Adrenal gland (tissue), 12 donors: Measurements from ENCODE around the gene RFX6. TPM values are rescaled to one million over a fixed set of nuclear protein-coding genes. Genes with fewer than 3 reads are reported as not detected.

ENCODE experiments used
- DNase-seq, 7 donors: peaks; one replicate each; pipeline ENCODE4 v3.0.0-alpha.2; 2019 to 2020
- H3K27ac ChIP-seq, 5 donors: fragments of 200-600 bp; sonication (generic) in 4 of 5; 1 replicate in 3 of 5; 2 replicates in 2 of 5; pipeline versions ENCODE4 v1.5.1 to v1.8.0; 2016 to 2020; ENCODE audit warnings: mild to moderate bottlenecking in 1 of 5
- H3K27me3 ChIP-seq: fragments of 200-600 bp; 2 replicates; pipeline ENCODE4 v1.8.0; 2021
- H3K36me3 ChIP-seq, 2 donors: fragments of 200-600 bp; replicated peaks in 1 of 2; 1 replicate in 1 of 2; 2 replicates in 1 of 2; pipeline versions ENCODE4 v1.5.1 to v1.8.0; 2018 to 2022
- H3K4me1 ChIP-seq, 2 donors: fragments of 200-600 bp; replicated peaks in 1 of 2; 1 replicate in 1 of 2; 2 replicates in 1 of 2; pipeline versions ENCODE4 v1.5.1 to v1.8.0; 2018 to 2021
- H3K4me3 ChIP-seq, 4 donors: fragments of 200-600 bp; sonication (generic) in 3 of 4; one replicate each; pipeline ENCODE4 v1.5.1; 2016 to 2018
- H3K9me3 ChIP-seq, 3 donors: fragments of 200-600 bp; sonication (generic) in 1 of 3; replicated peaks in 1 of 3; 1 replicate in 2 of 3; 2 replicates in 1 of 3; pipeline versions ENCODE4 v1.5.1 to v1.8.0; 2016 to 2021
- POLR2A ChIP-seq, 2 donors: fragments of 450-650 bp; IDR thresholded peaks; one replicate each; pipeline ENCODE4 v1.6.1; 2017; ENCODE audit warnings: antibody characterized with exemption in 2 of 2, mild to moderate bottlenecking in 2 of 2, moderate library complexity in 1 of 2
- WGBS, 4 donors: extraction: QIAGEN DNeasy Blood & Tissue Kit in 2 of 4; methylation state at CpG; one replicate each; pipeline versions ENCODE4 v1.1.5 to v1.1.7; 2013 to 2017; 5-methylcytosine and 5-hydroxymethylcytosine counted together
- intact Hi-C, 2 donors: fragments of 100-400 bp; cut with DNase I; formaldehyde crosslinking; loops; one replicate each; pipeline versions ENCODE4 v1.14.1 to v1.15.0; 2022 to 2023
- polyA plus RNA-seq, 3 donors: library from polyadenylated mRNA; stranded (reverse); fragments of 200-250 nt in 2 of 3; fragments of 350-450 nt in 1 of 3; fragmentation: Illumina TruSeq in 1 of 3; extraction: RNeasy Lipid Tissue Mini Kit (QIAGEN cat#74804) in 1 of 3; gene quantifications; one replicate each; pipeline ENCODE4 v1.2.3, GENCODE V29; 2013 to 2014
- total RNA-seq, 9 donors: library from RNA; depleted of rRNA in 4 of 9; stranded (reverse); fragments of >200 nt in 4 of 9; fragments of 120-200 nt in 1 of 9; fragmentation: NEBNext Ultra II Directional in 1 of 9; extraction: Animal tissue kit (Norgen Biotek cat#: 25700) in 1 of 9; gene quantifications; one replicate each; pipeline versions ENCODE4 v1.1.0 to v1.2.4, GENCODE V29; 2013 to 2023
- TF ChIP-seq, protein P1 (sequence below), 6 experiments: fragments of 450-650 bp in 4 of 6; fragments of 200-600 bp in 2 of 6; sonication (generic) in 1 of 6; IDR thresholded peaks; 1 replicate in 5 of 6; 2 replicates in 1 of 6; pipeline versions ENCODE4 v1.5.1 to v1.8.0; 2016 to 2021; ENCODE audit warnings: antibody characterized with exemption in 6 of 6, mild to moderate bottlenecking in 2 of 6, moderate library complexity in 1 of 6
- donor health status: healthy with polysubstance abuse.
- donor health status: Bipolar disorder and iron deficiency.
- donor health status: DM: yes; HTN: yes; CAD: no.
- donor health status: DM: no; HTN: no; CAD: no.
- donor health status: DM: no; HTN: no; CAD: no.
- donor health status: DM: yes; HTN: yes; CAD: no.

Gene RFX6
- total and polyA plus RNA-seq, 12 donors, result 0.27 to 12.0 (median 3.2) TPM; not detected in 4

GRCh38 chr6:116932496-116932895 is 55.5 kb downstream of the RFX6 start:
- no peaks in the 10 kb centered on the region for H3K9me3 ChIP-seq
- intact Hi-C loops, result no loop called here
- WGBS, 4 donors, result 81 to 87% (median 85%) methylated on average over 1 of the region's 1 CpG
- TF ChIP-seq POLR2A (IDR thresholded peaks at IDR 0.05), result no peak
- TF ChIP-seq, protein P1, sequence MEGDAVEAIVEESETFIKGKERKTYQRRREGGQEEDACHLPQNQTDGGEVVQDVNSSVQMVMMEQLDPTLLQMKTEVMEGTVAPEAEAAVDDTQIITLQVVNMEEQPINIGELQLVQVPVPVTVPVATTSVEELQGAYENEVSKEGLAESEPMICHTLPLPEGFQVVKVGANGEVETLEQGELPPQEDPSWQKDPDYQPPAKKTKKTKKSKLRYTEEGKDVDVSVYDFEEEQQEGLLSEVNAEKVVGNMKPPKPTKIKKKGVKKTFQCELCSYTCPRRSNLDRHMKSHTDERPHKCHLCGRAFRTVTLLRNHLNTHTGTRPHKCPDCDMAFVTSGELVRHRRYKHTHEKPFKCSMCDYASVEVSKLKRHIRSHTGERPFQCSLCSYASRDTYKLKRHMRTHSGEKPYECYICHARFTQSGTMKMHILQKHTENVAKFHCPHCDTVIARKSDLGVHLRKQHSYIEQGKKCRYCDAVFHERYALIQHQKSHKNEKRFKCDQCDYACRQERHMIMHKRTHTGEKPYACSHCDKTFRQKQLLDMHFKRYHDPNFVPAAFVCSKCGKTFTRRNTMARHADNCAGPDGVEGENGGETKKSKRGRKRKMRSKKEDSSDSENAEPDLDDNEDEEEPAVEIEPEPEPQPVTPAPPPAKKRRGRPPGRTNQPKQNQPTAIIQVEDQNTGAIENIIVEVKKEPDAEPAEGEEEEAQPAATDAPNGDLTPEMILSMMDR (IDR thresholded peaks at IDR 0.05), result no peak
- H3K27ac ChIP-seq, result no peak overlapping the region
- no peaks in the 10 kb centered on the region for H3K4me1 ChIP-seq
- H3K4me3 ChIP-seq, result no peak overlapping the region
- no peaks in the 10 kb centered on the region for H3K27me3 ChIP-seq
- DNase-seq, result no peak
- no peaks in the 10 kb centered on the region for H3K36me3 ChIP-seq

GRCh38 chr6:116933485-116933884 is 56.4 kb downstream of the RFX6 start:
- Histone ChIP-seq H3K36me3 (no peaks in the 10 kb centered on the region), H3K27me3 (no peaks in the 10 kb centered on the region), H3K27ac (no peak overlapping the region), H3K4me3 (no peak overlapping the region), H3K4me1 (no peaks in the 10 kb centered on the region), H3K9me3 (no peaks in the 10 kb centered on the region)
- intact Hi-C loops, result no loop called here
- DNase-seq, result no peak
- TF ChIP-seq POLR2A (IDR thresholded peaks at IDR 0.05), result no peak
- TF ChIP-seq, protein P1 (IDR thresholded peaks at IDR 0.05), result no peak
- WGBS, 4 donors, result 15 to 23% (median 18%) methylated on average over 2 of the region's 2 CpGs

- Histone ChIP-seq H3K27me3 (no peaks in the 10 kb centered on the region), H3K27ac (no peak overlapping the region), H3K4me3 (no peak overlapping the region), H3K4me1 (no peaks in the 10 kb centered on the region), H3K36me3 (no peaks in the 10 kb centered on the region), H3K9me3 (no peaks in the 10 kb centered on the region)
- intact Hi-C loops, result no loop called here
- no peak for TF ChIP-seq POLR2A (IDR thresholded peaks at IDR 0.05)
- TF ChIP-seq, protein P1 (IDR thresholded peaks at IDR 0.05), result no peak
- WGBS, 4 donors, result 76 to 84% (median 79%) methylated on average over 8 of the region's 8 CpGs
- no peak for DNase-seq
Observed at GRCh38 chr6:116938305-116938704, 61.3 kb downstream of the RFX6 start.

GRCh38 chr6:116941727-116942126 is 64.7 kb downstream of the RFX6 start:
- TF ChIP-seq, protein P1 (IDR thresholded peaks at IDR 0.05), result no peak
- TF ChIP-seq POLR2A (IDR thresholded peaks at IDR 0.05), result no peak

More at GRCh38 chr6:116941727-116942126, 64.7 kb downstream of the RFX6 start:
- Histone ChIP-seq H3K4me3 (no peak overlapping the region), H3K36me3 (no peaks in the 10 kb centered on the region), H3K4me1 (no peaks in the 10 kb centered on the region), H3K9me3 (no peaks in the 10 kb centered on the region), H3K27ac (no peak overlapping the region), H3K27me3 (no peaks in the 10 kb centered on the region)
- no peak for DNase-seq
- intact Hi-C loops, result no loop called here
- WGBS, 4 donors, result 47 to 61% (median 52%) methylated on average over 4 of the region's 4 CpGs
